Smooth muscle cell (in vitro differentiated cells): Measurements from ENCODE around the gene ZNF235. TPM values are rescaled to one million over a fixed set of nuclear protein-coding genes. Genes with fewer than 3 reads are reported as not detected.

Experiments
- DNase-seq: peaks from one replicate; lab custom pipeline; 2025; ENCODE audit not compliant: unreplicated experiment; lab: John Stamatoyannopoulos, UW
- H2AFZ ChIP-seq: fragments of 200-600 bp; sonication (generic); 2 replicates; pipeline ENCODE4 v1.6.0; 2016; ENCODE audit warnings: antibody characterized with exemption, low read depth, mild to moderate bottlenecking
- H3F3A ChIP-seq: fragments of 200-600 bp; sonication (generic); 2 replicates; pipeline ENCODE4 v1.6.0; 2017; ENCODE audit warnings: antibody characterized with exemption, low read depth
- H3K27ac ChIP-seq: fragments of 200-600 bp; sonication (generic); 2 replicates; pipeline ENCODE4 v1.5.1; 2016; ENCODE audit warnings: low read depth, mild to moderate bottlenecking
- H3K27me3 ChIP-seq: fragments of 200-600 bp; sonication (generic); 2 replicates; pipeline ENCODE4 v1.6.1; 2016; ENCODE audit warnings: low read depth, mild to moderate bottlenecking
- H3K36me3 ChIP-seq: fragments of 200-600 bp; sonication (generic); 2 replicates; pipeline ENCODE4 v1.5.1; 2016; ENCODE audit warnings: low read depth
- H3K4me1 ChIP-seq: fragments of 200-600 bp; sonication (generic); 2 replicates; pipeline ENCODE4 v1.5.1; 2016; ENCODE audit warnings: low read depth
- H3K4me2 ChIP-seq: fragments of 200-600 bp; sonication (generic); 2 replicates; pipeline ENCODE4 v1.6.0; 2016; ENCODE audit warnings: mild to moderate bottlenecking
- H3K4me3 ChIP-seq: fragments of 200-600 bp; sonication (generic); 2 replicates; pipeline ENCODE4 v1.5.1; 2016; ENCODE audit warnings: mild to moderate bottlenecking
- H3K79me2 ChIP-seq: fragments of 200-600 bp; sonication (generic); 2 replicates; pipeline ENCODE4 v1.6.0; 2016; ENCODE audit warnings: low read depth, mild to moderate bottlenecking
- H3K9ac ChIP-seq: fragments of 200-600 bp; sonication (generic); 2 replicates; pipeline ENCODE4 v1.6.0; 2016; ENCODE audit warnings: low read depth
- H3K9me3 ChIP-seq: fragments of 200-600 bp; sonication (generic); replicated peaks from 2 replicates; pipeline ENCODE4 v1.5.1; 2016; ENCODE audit warnings: low read depth
- H4K20me1 ChIP-seq: fragments of 200-600 bp; sonication (generic); 2 replicates; pipeline ENCODE4 v1.6.0; 2016; ENCODE audit warnings: low read depth
- CTCF ChIP-seq: fragments of 200-600 bp; sonication (generic); IDR thresholded peaks from 2 replicates; pipeline ENCODE4 v1.5.1; 2017; ENCODE audit warnings: borderline replicate concordance, mild to moderate bottlenecking, antibody characterized with exemption; ENCODE audit not compliant: insufficient read depth, poor library complexity, severe bottlenecking
- WGBS: methylation state at CpG from one replicate; pipeline ENCODE4 v1.1.7; 2016; ENCODE audit warnings: low lambda C conversion rate; 5-methylcytosine and 5-hydroxymethylcytosine counted together
- polyA plus RNA-seq: library from polyadenylated mRNA; unstranded; fragments of >200 nt; fragmentation: Nextera tagmentation; extraction: Ambion mirVana; gene quantifications from 2 replicates; pipeline ENCODE4 v1.2.1, GENCODE V29; 2016
- total RNA-seq: library from RNA; depleted of rRNA; stranded (reverse); fragments of >200 nt; gene quantifications from 2 replicates; pipeline ENCODE4 v1.2.3, GENCODE V29; 2014

The ZNF235 gene
- total and polyA plus RNA-seq, 2 experiments from 2014 or later: 0.85 to 1.3 TPM

DNA sequence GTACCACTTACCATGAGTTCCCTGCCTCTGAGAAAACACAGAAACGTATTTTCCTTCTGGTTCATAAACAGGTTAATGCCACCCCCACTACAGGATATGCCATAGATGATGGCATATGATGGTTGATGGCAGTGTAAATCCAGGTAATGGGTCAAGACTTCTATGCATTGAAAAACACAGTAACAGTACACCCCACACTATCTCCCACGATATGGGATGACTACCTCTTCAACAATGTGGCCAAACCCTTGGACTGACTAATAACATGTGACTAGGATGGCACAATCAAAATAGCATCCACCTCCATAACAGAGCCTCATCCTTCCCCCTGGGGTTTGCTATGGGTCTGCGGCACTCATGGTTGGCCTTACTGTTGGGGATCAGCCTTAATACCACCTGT lies 22.0 kb downstream of the ZNF235 start:
- no peak for TF ChIP-seq CTCF
- Histone ChIP-seq H3K4me1 (no peaks in the 10 kb centered on the region), H2AFZ (no peak overlapping the region), H3K9me3 (no peaks in the 10 kb centered on the region), H3K36me3 (peaks cover 6% of the 10 kb centered on the region), H3K4me2 (no peak overlapping the region), H3K27me3 (no peaks in the 10 kb centered on the region), H3K79me2 (no peaks in the 10 kb centered on the region), H3F3A (no peaks in the 10 kb centered on the region), H3K4me3 (no peak overlapping the region), H3K9ac (no peak overlapping the region), H3K27ac (no peak overlapping the region), H4K20me1 (no peaks in the 10 kb centered on the region)
- WGBS: 79% methylated on average over 3 of the region's 3 CpGs
- DNase-seq: no peak

DNA sequence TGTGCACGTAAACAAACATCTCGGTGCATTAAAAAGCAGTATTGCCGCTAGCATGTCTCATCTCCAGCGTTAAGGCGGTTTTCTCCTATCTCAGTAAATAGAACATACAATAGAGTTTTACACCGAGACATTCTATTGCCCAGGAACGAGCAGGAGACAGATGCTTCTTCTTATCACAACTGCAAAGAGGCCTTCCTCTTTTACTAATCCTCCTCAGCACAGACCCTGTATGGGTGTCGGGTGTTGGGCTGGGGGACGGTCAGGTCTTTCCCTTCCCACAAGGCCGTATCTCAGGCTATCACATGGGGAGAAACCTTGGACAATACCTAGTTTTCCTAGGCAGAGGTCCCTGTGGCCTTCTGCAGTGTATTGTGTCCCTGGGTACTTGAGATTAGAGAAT lies 23.9 kb downstream of the ZNF235 start:
- WGBS: 93% methylated on average over 10 of the region's 10 CpGs
- no peaks in the 10 kb centered on the region for H3K27me3 ChIP-seq
- no peak for TF ChIP-seq CTCF
- H3K36me3 ChIP-seq: no peaks in the 10 kb centered on the region
- H3K9ac ChIP-seq: no peak overlapping the region
- H3K27ac ChIP-seq: no peak overlapping the region
- no peak overlapping the region for H2AFZ ChIP-seq
- no peaks in the 10 kb centered on the region for H4K20me1 ChIP-seq
- H3K9me3 ChIP-seq: no peaks in the 10 kb centered on the region
- DNase-seq: no peak
- no peak overlapping the region for H3K4me3 ChIP-seq
- no peaks in the 10 kb centered on the region for H3K79me2 ChIP-seq
- H3K4me2 ChIP-seq: no peak overlapping the region
- H3F3A ChIP-seq: no peaks in the 10 kb centered on the region
- no peaks in the 10 kb centered on the region for H3K4me1 ChIP-seq

DNA sequence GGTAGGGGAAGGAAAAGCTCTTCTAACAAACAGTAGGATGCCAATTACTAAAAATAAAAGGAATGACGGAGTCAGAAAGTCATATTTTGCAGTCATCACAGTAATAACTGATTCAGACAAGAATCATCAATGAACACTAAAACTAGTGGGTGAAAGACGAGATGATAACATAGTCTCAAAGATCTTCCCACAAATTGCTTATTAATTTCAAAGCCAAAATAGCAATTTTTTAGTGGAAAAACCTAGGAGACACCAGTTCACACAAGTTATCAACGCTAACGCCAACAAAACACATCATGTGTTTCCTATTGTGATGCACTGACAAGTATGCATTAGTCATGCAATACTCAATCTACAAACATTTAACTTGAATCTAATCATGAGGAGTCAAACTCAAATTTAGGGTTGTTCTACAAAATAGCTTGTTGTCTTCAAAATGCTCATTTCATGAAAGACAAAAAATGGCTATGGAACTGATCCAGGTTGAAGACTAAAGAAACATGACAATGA lies 26.6 kb downstream of the ZNF235 start:
- no peaks in the 10 kb centered on the region for H3K4me1 ChIP-seq
- H3F3A ChIP-seq: no peaks in the 10 kb centered on the region
- TF ChIP-seq CTCF: no peak
- H3K4me2 ChIP-seq: no peak overlapping the region
- H4K20me1 ChIP-seq: no peaks in the 10 kb centered on the region
- peaks cover 17% of the 10 kb centered on the region for H3K9me3 ChIP-seq
- no peak overlapping the region for H3K9ac ChIP-seq
- no peaks in the 10 kb centered on the region for H3K36me3 ChIP-seq
- H3K27me3 ChIP-seq: no peaks in the 10 kb centered on the region
- no peaks in the 10 kb centered on the region for H3K79me2 ChIP-seq
- H3K4me3 ChIP-seq: no peak overlapping the region
- WGBS: 93% methylated on average over 4 of the region's 4 CpGs
- no peak for DNase-seq
- H2AFZ ChIP-seq: no peak overlapping the region
- no peak overlapping the region for H3K27ac ChIP-seq

- peaks cover 17% of the 10 kb centered on the region for H3K9me3 ChIP-seq
- H3K9ac ChIP-seq: no peak overlapping the region
- H3K4me1 ChIP-seq: no peaks in the 10 kb centered on the region
- H2AFZ ChIP-seq: no peak overlapping the region
- H3K27ac ChIP-seq: no peak overlapping the region
- H3K4me3 ChIP-seq: no peak overlapping the region
- H3K4me2 ChIP-seq: no peak overlapping the region
- 86% methylated on average over 1 of the region's 1 CpG for WGBS
- H3K36me3 ChIP-seq: no peaks in the 10 kb centered on the region
- no peak for TF ChIP-seq CTCF
- no peaks in the 10 kb centered on the region for H3F3A ChIP-seq
- DNase-seq: no peak
- no peaks in the 10 kb centered on the region for H4K20me1 ChIP-seq
- no peaks in the 10 kb centered on the region for H3K79me2 ChIP-seq
- no peaks in the 10 kb centered on the region for H3K27me3 ChIP-seq
These were observed 27.5 kb downstream of the ZNF235 start for GRCh38 chr19:44277331-44277730.
